Fibroblast of lung (primary cell): Measurements from ENCODE around the gene TAOK3.

Experiments
- CTCF ChIP-seq, 2 donors: IDR thresholded peaks in 1 of 2; conservative IDR thresholded peaks in 1 of 2; 1 replicate in 1 of 2; 2 replicates in 1 of 2; pipeline ENCODE4 v1.5.1; 2011 to 2012; ENCODE audit warnings: low read length in 2 of 2, control low read depth in 1 of 2, inconsistent platforms in 1 of 2, low read depth in 1 of 2, mild to moderate bottlenecking in 1 of 2
- EZH2 ChIP-seq: IDR thresholded peaks from 2 replicates; pipeline ENCODE4 v1.5.1; 2012; ENCODE audit warnings: low read length, control low read depth, mild to moderate bottlenecking; ENCODE audit errors: missing control alignments

GRCh38 chr12:118336123-118336522 is 36.6 kb downstream of the TAOK3 start:
- TF ChIP-seq CTCF (conservative IDR thresholded peaks at IDR 0.05 in 1 of 2, IDR thresholded peaks at IDR 0.05 in 1 of 2; ENCODE audit: low read depth in 1 of 2, low read length in 2 of 2) (no peak), EZH2 (no peak)
